GM12878 (cell line): ENCODE results near the gene RBMS1. TPM values are rescaled to one million over a fixed set of nuclear protein-coding genes. Genes with fewer than 3 reads are reported as not detected.
A peak's percentile ranks its signal among the peaks of the same experiment; 100 is the strongest.

ENCODE experiments used
- ATAC-seq: fragments of 200-7000 bp; cut with Tn5 transposase; 3 replicates; pipeline ENCODE4 v1.9.1; 2020; ENCODE audit warnings: mild to moderate bottlenecking, moderate library complexity
- BruUV-seq: library from RNA; stranded (reverse); fragments of 400-500 nt; replicated peaks from 2 replicates; lab custom pipeline; 2021; lab: Mats Ljungman, UMichigan
- CTCF ChIA-PET: fragments of 300-600 bp; sonication (Branson Sonifier 250); formaldehyde crosslinking; extraction: SDS; loops from one replicate; lab custom pipeline; 2021; ENCODE audit warnings: inconsistent platforms; lab: Yijun Ruan, JAX
- POLR2A ChIA-PET: fragments of 350-600 bp; formaldehyde crosslinking; extraction: SDS; loops from one replicate; lab custom pipeline; 2021; ENCODE audit warnings: inconsistent platforms; lab: Charles Lee
- RAD21 ChIA-PET: fragments of 300-600 bp; sonication (Branson Sonifier 250); formaldehyde crosslinking; loops from one replicate; lab custom pipeline; 2023; ENCODE audit warnings: antibody characterized with exemption; ENCODE audit not compliant: unreplicated experiment; lab: Charles Lee
- SMC1A ChIA-PET: fragments of 300-600 bp; sonication (Branson Sonifier 250); formaldehyde crosslinking; loops from one replicate; lab custom pipeline; 2023; ENCODE audit not compliant: unreplicated experiment, uncharacterized antibody; lab: Charles Lee
- DNase-seq: peaks from one replicate; pipeline ENCODE4 v3.0.0-alpha.2; 2011; ENCODE audit warnings: low read depth, low spot score
- FAIRE-seq: peaks from 3 replicates; lab custom pipeline; 2011; peaks lifted over from hg19 to GRCh38; lab: Jason Lieb, UNC
- H2AFZ ChIP-seq: 2 replicates; pipeline ENCODE4 v1.6.0; 2011; ENCODE audit warnings: low read depth, low read length, control low read depth; ENCODE audit not compliant: control insufficient read depth
- H3K27ac ChIP-seq: 2 replicates; pipeline ENCODE4 v1.5.1; 2011; ENCODE audit warnings: control low read depth; ENCODE audit not compliant: control insufficient read depth, insufficient read depth
- H3K27me3 ChIP-seq, 2 experiments: replicated peaks in 1 of 2; 2 replicates each; pipeline versions ENCODE4 v1.6.0 to v1.6.1; 2011; ENCODE audit warnings: low read length in 1 of 2; ENCODE audit not compliant: control insufficient read depth in 2 of 2, insufficient read depth in 2 of 2
- H3K36me3 ChIP-seq, 2 experiments: 2 replicates each; pipeline ENCODE4 v1.5.1; 2011; ENCODE audit warnings: low read length in 1 of 2; ENCODE audit not compliant: control insufficient read depth in 2 of 2, insufficient read depth in 2 of 2
- H3K4me1 ChIP-seq: 2 replicates; pipeline ENCODE4 v1.6.1; 2011; ENCODE audit warnings: mild to moderate bottlenecking, low read length, moderate library complexity, mixed read lengths; ENCODE audit not compliant: control insufficient read depth, insufficient read depth
- H3K4me2 ChIP-seq: 2 replicates; pipeline ENCODE4 v1.6.0; 2011; ENCODE audit warnings: control low read depth; ENCODE audit not compliant: control insufficient read depth, insufficient read depth
- H3K4me3 ChIP-seq: fragments of 200-600 bp; sonication (generic); 2 replicates; pipeline ENCODE4 v1.5.1; 2016
- H3K79me2 ChIP-seq: 2 replicates; pipeline ENCODE4 v1.6.0; 2011; ENCODE audit warnings: low read length; ENCODE audit not compliant: control insufficient read depth, insufficient read depth
- H3K9ac ChIP-seq: 2 replicates; pipeline ENCODE4 v1.8.0; 2011; ENCODE audit warnings: low read length, control low read depth, mixed read lengths; ENCODE audit not compliant: control insufficient read depth, insufficient read depth
- H3K9me3 ChIP-seq: replicated peaks from 3 replicates; pipeline ENCODE4 v1.5.1; 2011; ENCODE audit warnings: mild to moderate bottlenecking, low read length; ENCODE audit not compliant: control insufficient read depth, insufficient read depth
- H4K20me1 ChIP-seq: 2 replicates; pipeline ENCODE4 v1.6.0; 2011; ENCODE audit not compliant: control insufficient read depth, insufficient read depth
- NR2F1 ChIP-seq: fragments of 450-650 bp; conservative IDR thresholded peaks from 2 replicates; pipeline ENCODE4 v1.6.1; 2017; ENCODE audit warnings: mild to moderate bottlenecking
- RFX5 ChIP-seq: IDR thresholded peaks from 2 replicates; pipeline ENCODE4 v1.6.1; 2011; ENCODE audit warnings: low read depth, low read length, improper control_type of control experiment
- STAT1 ChIP-seq: fragments of 450-650 bp; conservative IDR thresholded peaks from 2 replicates; pipeline ENCODE4 v1.6.1; 2014; ENCODE audit warnings: antibody characterized with exemption, mild to moderate bottlenecking
- WGBS: methylation state at CpG from one replicate; pipeline ENCODE4 v1.1.6; 2016; ENCODE audit warnings: low lambda C conversion rate; ENCODE audit not compliant: insufficient replicate concordance, insufficient coverage; ENCODE audit errors: missing lambda C conversion rate; 5-methylcytosine and 5-hydroxymethylcytosine counted together
- in situ Hi-C: fragments of 300-500 bp; cut with MboI; formaldehyde crosslinking; loops from 9 replicates; pipeline ENCODE4 v1.14.3; 2018; ENCODE audit warnings: mixed read lengths
- intact Hi-C: fragments of 100-400 bp; cut with micrococcal nuclease; formaldehyde crosslinking; loops from one replicate; pipeline ENCODE4 v1.14.2; 2022; ENCODE audit not compliant: unreplicated experiment
- polyA plus RNA-seq, 11 experiments: library from polyadenylated mRNA; depleted of rRNA in 4 of 11; unstranded in 6 of 11; stranded (reverse) in 5 of 11; fragments of >200 nt; fragmentation: Nextera tagmentation in 4 of 11; fragmentation: Illumina TruSeq in 1 of 11; extraction: Ambion mirVana in 4 of 11; extraction: Trizol in 1 of 11; gene quantifications; 1 replicate in 1 of 11; 2 replicates in 10 of 11; pipeline versions ENCODE4 v1.2.1 to v1.2.3, GENCODE V29; 2011 to 2016; ENCODE audit warnings: inconsistent platforms in 2 of 11, missing spikeins in 2 of 11, low read depth in 1 of 11
- total RNA-seq, 4 experiments: library from RNA; depleted of rRNA in 3 of 4; stranded (reverse); fragments of >200 nt in 3 of 4; fragmentation: Illumina TruSeq in 1 of 4; extraction: Trizol in 1 of 4; gene quantifications; 2 replicates each; pipeline versions ENCODE4 v1.2.1 to v1.2.3, GENCODE V29; 2013 to 2021
- TF ChIP-seq, protein P1 (sequence below): fragments of 150-350 bp; IDR thresholded peaks from 2 replicates; pipeline ENCODE4 v1.6.1; 2016; ENCODE audit warnings: low read depth, low read length

Gene RBMS1
- total and polyA plus RNA-seq, 10 of the 15 experiments (the other 5 are each of a cell fraction or from before 2014, with no cell fraction given) = 0.04 to 0.31 (median 0.17) TPM; not detected in 1

DNA sequence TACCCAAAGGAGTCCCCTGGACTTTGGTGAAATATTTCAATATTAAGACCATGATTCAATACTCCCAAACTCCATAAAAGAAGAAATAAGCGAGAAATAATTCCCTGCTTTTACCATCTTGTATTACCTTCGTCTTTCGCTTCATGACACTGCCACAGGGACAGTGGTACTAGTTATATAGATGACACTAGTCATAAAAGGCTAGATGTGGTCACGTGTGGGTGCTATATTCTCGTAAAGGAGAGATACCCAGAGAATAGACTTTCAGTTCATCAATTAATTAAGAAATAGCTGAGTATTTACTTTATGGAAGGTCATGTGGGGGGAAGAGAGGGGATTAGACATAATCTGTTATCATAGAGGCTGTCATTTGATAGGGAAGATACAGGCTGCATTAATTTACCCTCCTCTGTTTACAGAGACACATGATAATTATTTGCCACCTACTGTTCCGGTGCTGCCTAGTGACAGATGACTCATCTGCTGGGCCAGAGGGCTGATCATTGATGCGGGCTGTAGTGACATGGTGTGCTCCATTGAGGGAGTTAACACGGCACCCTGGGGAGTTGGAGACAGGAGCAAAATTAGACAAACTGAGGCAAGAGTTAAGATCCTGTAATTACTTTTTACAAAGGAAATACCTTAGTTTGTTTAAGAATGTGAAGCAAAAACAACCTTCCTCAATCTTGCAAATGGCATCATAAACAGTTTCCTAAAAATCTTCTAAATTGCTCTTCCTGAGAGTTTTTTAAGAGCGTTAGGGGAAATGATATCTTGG, 215.3 kb downstream of the RBMS1 start:
- ChIA-PET RAD21 (no interaction called here), SMC1A (interaction anchor here (1.5 kb wide), 1 partner anchor 12 kb away, joined by 5 read pairs; no protein-coding TSS in a partner anchor), POLR2A (no interaction called here), CTCF (interaction anchor here (1.5 kb wide), 1 partner anchor 168 kb away, joined by 3 read pairs; no protein-coding TSS in a partner anchor)
- Histone ChIP-seq H4K20me1 (no peaks in the 10 kb centered on the region), H3K9me3 (no peaks in the 10 kb centered on the region), H3K27ac (no peak overlapping the region), H3K4me1 (no peaks in the 10 kb centered on the region), H3K27me3 (no peaks in the 10 kb centered on the region), H3K4me3 (no peak overlapping the region), H3K9ac (no peak overlapping the region), H3K79me2 (no peaks in the 10 kb centered on the region), H3K4me2 (no peak overlapping the region), H2AFZ (no peak overlapping the region), H3K36me3 (no peaks in the 10 kb centered on the region)
- intact Hi-C loops = no loop called here
- peak; percentile 83 for ATAC-seq
- DNase-seq = no peak
- BruUV-seq = no TSS peak
- peak; percentile 95 for FAIRE-seq
- no peak for TF ChIP-seq NR2F1
- TF ChIP-seq, protein P1, sequence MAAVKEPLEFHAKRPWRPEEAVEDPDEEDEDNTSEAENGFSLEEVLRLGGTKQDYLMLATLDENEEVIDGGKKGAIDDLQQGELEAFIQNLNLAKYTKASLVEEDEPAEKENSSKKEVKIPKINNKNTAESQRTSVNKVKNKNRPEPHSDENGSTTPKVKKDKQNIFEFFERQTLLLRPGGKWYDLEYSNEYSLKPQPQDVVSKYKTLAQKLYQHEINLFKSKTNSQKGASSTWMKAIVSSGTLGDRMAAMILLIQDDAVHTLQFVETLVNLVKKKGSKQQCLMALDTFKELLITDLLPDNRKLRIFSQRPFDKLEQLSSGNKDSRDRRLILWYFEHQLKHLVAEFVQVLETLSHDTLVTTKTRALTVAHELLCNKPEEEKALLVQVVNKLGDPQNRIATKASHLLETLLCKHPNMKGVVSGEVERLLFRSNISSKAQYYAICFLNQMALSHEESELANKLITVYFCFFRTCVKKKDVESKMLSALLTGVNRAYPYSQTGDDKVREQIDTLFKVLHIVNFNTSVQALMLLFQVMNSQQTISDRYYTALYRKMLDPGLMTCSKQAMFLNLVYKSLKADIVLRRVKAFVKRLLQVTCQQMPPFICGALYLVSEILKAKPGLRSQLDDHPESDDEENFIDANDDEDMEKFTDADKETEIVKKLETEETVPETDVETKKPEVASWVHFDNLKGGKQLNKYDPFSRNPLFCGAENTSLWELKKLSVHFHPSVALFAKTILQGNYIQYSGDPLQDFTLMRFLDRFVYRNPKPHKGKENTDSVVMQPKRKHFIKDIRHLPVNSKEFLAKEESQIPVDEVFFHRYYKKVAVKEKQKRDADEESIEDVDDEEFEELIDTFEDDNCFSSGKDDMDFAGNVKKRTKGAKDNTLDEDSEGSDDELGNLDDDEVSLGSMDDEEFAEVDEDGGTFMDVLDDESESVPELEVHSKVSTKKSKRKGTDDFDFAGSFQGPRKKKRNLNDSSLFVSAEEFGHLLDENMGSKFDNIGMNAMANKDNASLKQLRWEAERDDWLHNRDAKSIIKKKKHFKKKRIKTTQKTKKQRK = no peak
- no peak for TF ChIP-seq STAT1
- peak; percentile 87; the same call in 1 of the 2 replicates for TF ChIP-seq RFX5
- in situ Hi-C loops = no loop called here
- 47% methylated on average over 9 of the region's 9 CpGs for WGBS
